ENCODE data around the gene AATF. TPM values are rescaled to one million over a fixed set of nuclear protein-coding genes. Genes with fewer than 3 reads are reported as not detected.
A peak's percentile ranks its signal among the peaks of the same experiment; 100 is the strongest.

AATF gene, protein sequence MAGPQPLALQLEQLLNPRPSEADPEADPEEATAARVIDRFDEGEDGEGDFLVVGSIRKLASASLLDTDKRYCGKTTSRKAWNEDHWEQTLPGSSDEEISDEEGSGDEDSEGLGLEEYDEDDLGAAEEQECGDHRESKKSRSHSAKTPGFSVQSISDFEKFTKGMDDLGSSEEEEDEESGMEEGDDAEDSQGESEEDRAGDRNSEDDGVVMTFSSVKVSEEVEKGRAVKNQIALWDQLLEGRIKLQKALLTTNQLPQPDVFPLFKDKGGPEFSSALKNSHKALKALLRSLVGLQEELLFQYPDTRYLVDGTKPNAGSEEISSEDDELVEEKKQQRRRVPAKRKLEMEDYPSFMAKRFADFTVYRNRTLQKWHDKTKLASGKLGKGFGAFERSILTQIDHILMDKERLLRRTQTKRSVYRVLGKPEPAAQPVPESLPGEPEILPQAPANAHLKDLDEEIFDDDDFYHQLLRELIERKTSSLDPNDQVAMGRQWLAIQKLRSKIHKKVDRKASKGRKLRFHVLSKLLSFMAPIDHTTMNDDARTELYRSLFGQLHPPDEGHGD
- total RNA-seq = 73.2 and 86.1 TPM in 2 replicates

- DNase-seq (peak; percentile 97), ATAC-seq (ENCODE audit: low read depth) (peak; percentile 95)
- Mint-ChIP-seq H3K4me3 (peak within 1 kb of the TSS; percentile 92), H3K36me3 (ENCODE audit: low read depth) (peaks cover 51% of the 10 kb centered on the region), H3K27me3 (peaks cover 18% of the 10 kb centered on the region), H3K27ac (peak within 1 kb of the TSS; percentile 93), H3K4me1 (peaks cover 49% of the 10 kb centered on the region), H3K9me3 (no peaks in the 10 kb centered on the region)
- ChIA-PET POLR2A (interaction anchor here (1.1 to 2.0 kb wide), 5 partner anchors 10 to 1140 kb away, joined by 3 to 11 read pairs (median 6); partner anchors contain the start of genes MRM1 and TAF15), CTCF (interaction anchor here (0.7 kb wide), 1 partner anchor 346 kb away, joined by 3 read pairs; no protein-coding TSS in a partner anchor)
- intact Hi-C loops (cut with micrococcal nuclease) = loop anchor here (1.0 to 5.0 kb wide), 5 partner anchors 11 to 1707 kb away; partner anchors contain the start of genes GGNBP2, MRM1 and SLFN5
- no peak for TF ChIP-seq CTCF (IDR thresholded peaks at IDR 0.05)
These were observed at the start of gene AATF for GRCh38 chr17:36948717-36949460. Gene AATF (plus strand): TSS chr17:36948954. CDS start chr17:36949126, 172 bp downstream.

- ChIA-PET POLR2A (no interaction called here), CTCF (no interaction called here)
- intact Hi-C loops (cut with micrococcal nuclease) = no loop called here
- H3K27me3 Mint-ChIP-seq = peaks cover 32% of the 10 kb centered on the region
- no peaks in the 10 kb centered on the region for H3K9me3 Mint-ChIP-seq
- H3K36me3 Mint-ChIP-seq (ENCODE audit: low read depth) = no peaks in the 10 kb centered on the region
- H3K27ac Mint-ChIP-seq = no peak overlapping the region
- no peaks in the 10 kb centered on the region for H3K4me1 Mint-ChIP-seq
- H3K4me3 Mint-ChIP-seq = no peak overlapping the region
- no peak for TF ChIP-seq CTCF (IDR thresholded peaks at IDR 0.05)
- DNase-seq (no peak), ATAC-seq (ENCODE audit: low read depth) (no peak)
These were observed 49.2 kb upstream of the AATF start for GRCh38 chr17:36899250-36900159.

DNA sequence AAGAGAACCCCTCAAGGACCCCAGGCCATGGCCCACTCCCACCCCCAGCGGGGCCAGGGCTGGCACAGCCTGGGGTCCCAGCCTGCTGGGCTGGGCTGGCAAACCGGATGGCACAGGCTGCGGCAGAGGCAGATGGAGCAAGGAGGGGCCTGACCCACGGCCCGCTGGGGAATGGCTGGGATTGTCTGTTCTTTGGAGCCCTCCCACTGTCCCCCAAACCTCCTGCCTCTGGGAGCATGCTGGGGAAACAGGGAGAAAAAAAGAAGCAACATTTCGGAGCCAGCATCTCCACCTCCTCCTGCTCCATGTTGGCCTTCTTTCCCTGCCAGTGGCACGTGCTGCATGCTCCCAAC, 48.6 kb upstream of the AATF start:
- ATAC-seq (ENCODE audit: low read depth) (no peak), DNase-seq (no peak)
- Mint-ChIP-seq H3K27ac (no peak overlapping the region), H3K4me3 (no peak overlapping the region), H3K36me3 (ENCODE audit: low read depth) (no peaks in the 10 kb centered on the region), H3K4me1 (no peaks in the 10 kb centered on the region), H3K9me3 (no peaks in the 10 kb centered on the region), H3K27me3 (peaks cover 30% of the 10 kb centered on the region)
- ChIA-PET POLR2A (no interaction called here), CTCF (no interaction called here)
- no peak for TF ChIP-seq CTCF (IDR thresholded peaks at IDR 0.05)
- intact Hi-C loops (cut with micrococcal nuclease) = no loop called here

GRCh38 chr17:36901506-36901905, 47.2 kb upstream of the AATF start:
- CTCF ChIA-PET = no interaction called here

More at GRCh38 chr17:36901506-36901905, 47.2 kb upstream of the AATF start:
- TF ChIP-seq CTCF (IDR thresholded peaks at IDR 0.05) = no peak
- POLR2A ChIA-PET = no interaction called here
- H3K27ac Mint-ChIP-seq = no peak overlapping the region
- no peak for ATAC-seq (ENCODE audit: low read depth)
- H3K4me3 Mint-ChIP-seq = no peak overlapping the region
- no peak for DNase-seq
- peaks cover 23% of the 10 kb centered on the region for H3K27me3 Mint-ChIP-seq
- H3K4me1 Mint-ChIP-seq = no peaks in the 10 kb centered on the region
- intact Hi-C loops (cut with micrococcal nuclease) = no loop called here
- H3K9me3 Mint-ChIP-seq = no peaks in the 10 kb centered on the region
- no peaks in the 10 kb centered on the region for H3K36me3 Mint-ChIP-seq (ENCODE audit: low read depth)
